K562 (cell line): ENCODE data around the gene PTPN7. TPM values are rescaled to one million over a fixed set of nuclear protein-coding genes. Genes with fewer than 3 reads are reported as not detected.

Source experiments
- ATAC-seq: fragments of 200-7000 bp; cut with Tn5 transposase; 3 replicates; pipeline ENCODE4 v1.9.1; 2020; ENCODE audit warnings: moderate library complexity
- BruUV-seq: library from RNA; stranded (reverse); fragments of 400-500 nt; replicated peaks from 2 replicates; lab custom pipeline; 2021; lab: Mats Ljungman, UMichigan
- CTCF ChIA-PET: fragments of 300-600 bp; formaldehyde crosslinking; extraction: SDS; loops from one replicate; lab custom pipeline; 2021; ENCODE audit warnings: low intra/inter-chr PET ratio; lab: Yijun Ruan, JAX
- POLR2A ChIA-PET: fragments of 300-600, 350-650 bp; sonication (Branson Sonifier 250); formaldehyde crosslinking; extraction: SDS; loops from one replicate; lab custom pipeline; 2021; ENCODE audit warnings: antibody characterized with exemption, inconsistent platforms; lab: Yijun Ruan, JAX
- DNase-seq, 4 experiments: peaks; one replicate each; pipeline versions ENCODE4 v3.0.0 to v3.0.0-alpha.2; 2011 to 2018; ENCODE audit warnings: low spot score in 3 of 4, mixed read lengths in 3 of 4; ENCODE audit errors: extremely low read depth in 1 of 4
- FAIRE-seq: peaks from 2 replicates; lab custom pipeline; 2011; peaks lifted over from hg19 to GRCh38; lab: Jason Lieb, UNC
- H2AFZ ChIP-seq: 2 replicates; pipeline ENCODE4 v1.6.0; 2011; ENCODE audit warnings: low read depth, low read length, control low read depth, inconsistent platforms
- H3K27ac ChIP-seq: fragments of 200-600 bp; 3 replicates; pipeline ENCODE4 v1.8.0; 2011; ENCODE audit warnings: low read depth, mild to moderate bottlenecking, control low read depth, inconsistent platforms, low read length, moderate library complexity, mixed read lengths; ENCODE audit errors: extremely low read depth
- H3K27me3 ChIP-seq, 2 experiments: fragments of 300-600 bp in 1 of 2; 2 replicates in 1 of 2; 3 replicates in 1 of 2; pipeline versions ENCODE4 v1.6.0 to v1.8.0; 2011; ENCODE audit warnings: inconsistent platforms in 2 of 2, low read length in 2 of 2, mild to moderate bottlenecking in 1 of 2, mixed read lengths in 1 of 2, moderate library complexity in 1 of 2; ENCODE audit not compliant: control insufficient read depth in 2 of 2, insufficient read depth in 2 of 2
- H3K36me3 ChIP-seq: fragments of 300-600 bp; 3 replicates; pipeline ENCODE4 v1.8.0; 2011; ENCODE audit warnings: mild to moderate bottlenecking, low read length, inconsistent platforms; ENCODE audit not compliant: control insufficient read depth, insufficient read depth
- H3K4me1 ChIP-seq, 2 experiments: fragments of 200-600 bp in 1 of 2; replicated peaks in 1 of 2; 2 replicates in 1 of 2; 3 replicates in 1 of 2; pipeline versions ENCODE4 v1.5.1 to v1.8.0; 2011; ENCODE audit warnings: inconsistent platforms in 2 of 2, low read length in 2 of 2, mild to moderate bottlenecking in 1 of 2, mixed read lengths in 1 of 2, moderate library complexity in 1 of 2; ENCODE audit not compliant: control insufficient read depth in 2 of 2, insufficient read depth in 2 of 2
- H3K4me2 ChIP-seq: 2 replicates; pipeline ENCODE4 v1.6.1; 2011; ENCODE audit warnings: low read length, control low read depth, inconsistent platforms, mixed read lengths; ENCODE audit not compliant: insufficient read depth
- H3K4me3 ChIP-seq: fragments of 200-600 bp; sonication (generic), shearing (Covaris generic); 2 replicates; pipeline ENCODE4 v1.5.1; 2016; ENCODE audit warnings: control low read depth, inconsistent platforms
- H3K79me2 ChIP-seq: fragments of 200-600 bp; 3 replicates; pipeline ENCODE4 v1.8.0; 2011; ENCODE audit warnings: low read length, inconsistent platforms; ENCODE audit not compliant: control insufficient read depth, insufficient read depth
- H3K9ac ChIP-seq, 2 experiments: 2 replicates each; pipeline versions ENCODE4 v1.6.0 to v1.6.1; 2011; ENCODE audit warnings: low read depth in 2 of 2, low read length in 2 of 2, control low read depth in 1 of 2, inconsistent platforms in 1 of 2, mild to moderate bottlenecking in 1 of 2, mixed read lengths in 1 of 2; ENCODE audit not compliant: insufficient read depth in 1 of 2
- H3K9me1 ChIP-seq: one replicate; pipeline ENCODE4 v1.6.0; 2011; ENCODE audit warnings: inconsistent platforms, mild to moderate bottlenecking, low read length, moderate library complexity; ENCODE audit not compliant: control insufficient read depth, insufficient read depth
- H3K9me3 ChIP-seq: replicated peaks from 2 replicates; pipeline ENCODE4 v1.5.1; 2011; ENCODE audit warnings: low read depth, low read length, inconsistent platforms; ENCODE audit not compliant: control insufficient read depth, insufficient read depth
- H4K20me1 ChIP-seq: replicated peaks from 2 replicates; pipeline ENCODE4 v1.6.1; 2011; ENCODE audit warnings: low read length, inconsistent platforms, mixed read lengths; ENCODE audit not compliant: control insufficient read depth, insufficient read depth
- ADNP ChIP-seq: fragments of 200-800 bp; sonication (Bioruptor generic); IDR thresholded peaks from 2 replicates; pipeline ENCODE4 v1.6.1; 2016; ENCODE audit warnings: missing genetic modification characterization, missing compliant biosample characterization
- BCOR ChIP-seq: fragments of 450-650 bp; IDR thresholded peaks from 2 replicates; pipeline ENCODE4 v1.6.1; 2016
- BRD4 ChIP-seq: fragments of 200-600 bp; sonication (generic); IDR thresholded peaks from 2 replicates; pipeline ENCODE4 v1.6.1; 2017; ENCODE audit warnings: inconsistent platforms
- DEAF1 ChIP-seq: fragments of 450-650 bp; formaldehyde crosslinking; IDR thresholded peaks from 2 replicates; pipeline ENCODE4 v1.4.0; 2020; ENCODE audit warnings: mild to moderate bottlenecking, moderate library complexity
- GATA2 ChIP-seq: sonication (generic); formaldehyde crosslinking; IDR thresholded peaks from 2 replicates; pipeline ENCODE4 v1.4.0; 2020; ENCODE audit warnings: mild to moderate bottlenecking, missing genetic modification reagents
- HDAC3 ChIP-seq: fragments of 450-650 bp; IDR thresholded peaks from 2 replicates; pipeline ENCODE4 v1.6.1; 2018; ENCODE audit warnings: borderline replicate concordance, mild to moderate bottlenecking, moderate library complexity; ENCODE audit not compliant: partially characterized antibody
- KDM1A ChIP-seq, 2 experiments: fragments of 450-650 bp; IDR thresholded peaks; 2 replicates each; pipeline ENCODE4 v1.6.1; 2016; ENCODE audit warnings: mild to moderate bottlenecking in 2 of 2
- POLR2A ChIP-seq: fragments of 450-650 bp; conservative IDR thresholded peaks from 2 replicates; pipeline ENCODE4 v1.6.1; 2016
- POLR2AphosphoS5 ChIP-seq: IDR thresholded peaks from 2 replicates; pipeline ENCODE4 v1.6.1; 2011; ENCODE audit warnings: mild to moderate bottlenecking, low read depth, low read length, moderate library complexity; ENCODE audit not compliant: control insufficient read depth, insufficient read depth
- POLR2G ChIP-seq: fragments of 200-400 bp; formaldehyde crosslinking; IDR thresholded peaks from 2 replicates; pipeline ENCODE4 v1.6.1; 2017; ENCODE audit warnings: low read depth, mild to moderate bottlenecking, antibody characterized with exemption, low read length, moderate library complexity
- RBFOX2 ChIP-seq: fragments of 200-400 bp; formaldehyde crosslinking; IDR thresholded peaks from 2 replicates; pipeline ENCODE4 v1.6.1; 2017; ENCODE audit warnings: low read depth, mild to moderate bottlenecking, low read length, moderate library complexity
- SIRT6 ChIP-seq: IDR thresholded peaks from one replicate; pipeline ENCODE4 v1.6.1; 2012; ENCODE audit warnings: low read depth, mild to moderate bottlenecking, control low read depth, inconsistent platforms, low read length, moderate library complexity
- SMARCC2 ChIP-seq: fragments of 450-650 bp; IDR thresholded peaks from 2 replicates; pipeline ENCODE4 v1.6.1; 2017; ENCODE audit warnings: antibody characterized with exemption, moderate library complexity, mild to moderate bottlenecking, low read depth
- THRA ChIP-seq: fragments of 450-650 bp; IDR thresholded peaks from 2 replicates; pipeline ENCODE4 v1.6.1; 2017; ENCODE audit warnings: mild to moderate bottlenecking, moderate library complexity
- ZNF512 ChIP-seq: IDR thresholded peaks from 2 replicates; pipeline ENCODE4 v1.6.1; 2016; ENCODE audit warnings: missing genetic modification characterization, missing compliant biosample characterization
- WGBS: fragments of 100-300 bp; shearing (Covaris generic); methylation state at CpG from one replicate; pipeline ENCODE4 v1.1.6; 2016; ENCODE audit warnings: low coverage, mixed read lengths; ENCODE audit not compliant: insufficient coverage; ENCODE audit errors: missing lambda C conversion rate; 5-methylcytosine and 5-hydroxymethylcytosine counted together
- in situ Hi-C: fragments of 300-500 bp; cut with MboI; formaldehyde crosslinking; loops from 4 replicates; pipeline ENCODE4 v1.15.0; 2018; ENCODE audit warnings: inconsistent platforms, mixed read lengths
- intact Hi-C: fragments of 100-400 bp; cut with micrococcal nuclease; formaldehyde crosslinking; loops from 2 replicates; pipeline ENCODE4 v1.14.2; 2022
- polyA plus RNA-seq, 8 experiments: library from polyadenylated mRNA; depleted of rRNA in 4 of 8; stranded (reverse) in 5 of 8; unstranded in 3 of 8; fragments of >200 nt; fragmentation: Nextera tagmentation in 2 of 8; fragmentation: Illumina TruSeq in 1 of 8; extraction: Ambion mirVana in 2 of 8; extraction: Trizol in 1 of 8; gene quantifications; 2 replicates each; pipeline versions ENCODE4 v1.2.1 to v1.2.3, GENCODE V29; 2011 to 2014; ENCODE audit warnings: inconsistent platforms in 1 of 8, missing spikeins in 1 of 8
- total RNA-seq, 7 experiments: library from RNA; depleted of rRNA in 6 of 7; stranded (reverse); fragments of >200 nt in 6 of 7; fragmentation: Illumina TruSeq in 2 of 7; extraction: Trizol in 2 of 7; gene quantifications; 2 replicates each; pipeline versions ENCODE4 v1.2.1 to v1.2.3, GENCODE V29; 2011 to 2021; ENCODE audit warnings: low replicate concordance in 1 of 7

Gene PTPN7
- total and polyA plus RNA-seq, 9 of the 15 experiments (the other 6 are each of a cell fraction or from before 2014, with no cell fraction given) = 18.7 to 144 (median 120) TPM

- TF ChIP-seq SIRT6 (no peak), DEAF1 (CRISPR knock-in tag) (peak; percentile 40; the same call in 1 of the 2 replicates), HDAC3 (no peak)
Measured at GRCh38 chr1:202154766-202155477, 5.5 kb downstream of the PTPN7 start (continued).

- ChIA-PET POLR2A (interaction anchor here (0.6 to 4.5 kb wide), 9 partner anchors 9 to 325 kb away, joined by 3 to 49 read pairs (median 4); partner anchors contain the start of gene ARL8A), CTCF (interaction anchor here (0.8 to 1.0 kb wide), 2 partner anchors 162 to 168 kb away, joined by 3 to 4 read pairs; no protein-coding TSS in a partner anchor)
- Histone ChIP-seq H3K9ac (peak overlapping the region; percentile 12 to 23; a peak in 1 of 4 replicates), H4K20me1 (no peaks in the 10 kb centered on the region), H3K4me1 (peaks cover 33 to 55% of the 10 kb centered on the region in 2 experiments), H3K9me1 (no peaks in the 10 kb centered on the region), H3K27ac (peak overlapping the region; percentile 27; the same call in 1 of the 3 replicates), H3K79me2 (peaks cover 51% of the 10 kb centered on the region), H2AFZ (no peak overlapping the region; the same call in 1 of the 2 replicates), H3K27me3 (no peaks in the 10 kb centered on the region), H3K4me3 (no peak overlapping the region), H3K36me3 (peaks cover 96% of the 10 kb centered on the region), H3K9me3 (no peaks in the 10 kb centered on the region), H3K4me2 (no peak overlapping the region)
- in situ Hi-C loops (no loop called here), intact Hi-C loops (loop anchor here (10.0 kb wide), 1 partner anchor 651 kb away; the partner anchor contains the start of gene KDM5B)
- 90% methylated on average over 10 of the region's 10 CpGs for WGBS
- ATAC-seq = no peak
- DNase-seq = no peak
- BruUV-seq = no TSS peak
- FAIRE-seq = no peak
- TF ChIP-seq GATA2 (0 out of 2 replicates have a peak, but pooled peaks have one; percentile 10), BCOR (peak; percentile 64), POLR2G (peak; percentile 41; the same call in 1 of the 2 replicates), KDM1A (IDR thresholded peaks at IDR 0.05) (0 out of 4 replicates have a peak, but pooled peaks of 1 of the 2 experiments have one; percentile 56), ZNF512 (tag) (peak; percentile 50; the same call in 1 of the 2 replicates), POLR2AphosphoS5 (peak; percentile 47; the same call in 1 of the 2 replicates), RBFOX2 (peak; percentile 51; the same call in 1 of the 2 replicates), BRD4 (no peak), SMARCC2 (no peak), THRA (no peak), ADNP (tag) (peak; percentile 62; the same call in 1 of the 2 replicates), POLR2A (0 out of 2 replicates have a peak, but pooled peaks have one; percentile 12)
Measured at GRCh38 chr1:202154148-202154765, 6.1 kb downstream of the PTPN7 start.
